OCI-M2 (cell line): Measurements from ENCODE around the gene RASA3.
"Not testable (repeated sequence)": the region's sequence is repeated elsewhere in the genome, so short reads cannot be mapped to it uniquely, and the experiment has no call there.

Experiments
- DNase-seq: peaks from one replicate; lab custom pipeline; 2025; ENCODE audit not compliant: unreplicated experiment; lab: John Stamatoyannopoulos, UW

Gene RASA3

GRCh38 chr13:113995051-113995601 is 137.3 kb downstream of the RASA3 start:
- DNase-seq, result no peak

- DNase-seq, result no peak
Measured at GRCh38 chr13:113992276-113993005, 140.0 kb downstream of the RASA3 start.

- no peak for DNase-seq
Measured at GRCh38 chr13:113991676-113992179, 140.7 kb downstream of the RASA3 start.

GRCh38 chr13:113991191-113991669 is 141.2 kb downstream of the RASA3 start:
- no peak for DNase-seq

- no peak for DNase-seq
Measured at GRCh38 chr13:113990321-113990837, 142.0 kb downstream of the RASA3 start.

- no peak for DNase-seq
Measured at GRCh38 chr13:113989585-113990300, 142.7 kb downstream of the RASA3 start.

- DNase-seq, result not testable (repeated sequence)
Measured at GRCh38 chr13:113988859-113989258, 143.6 kb downstream of the RASA3 start.

- no peak for DNase-seq
Measured at GRCh38 chr13:113982296-113982661, 150.1 kb downstream of the RASA3 start.

- DNase-seq, result no peak
Measured at GRCh38 chr13:113981611-113982295, 150.7 kb downstream of the RASA3 start.

GRCh38 chr13:113981194-113981605 is 151.2 kb downstream of the RASA3 start:
- no peak for DNase-seq

GRCh38 chr13:113980489-113981064 is 151.8 kb downstream of the RASA3 start:
- no peak for DNase-seq

GRCh38 chr13:113979791-113980471 is 152.5 kb downstream of the RASA3 start:
- DNase-seq, result no peak

- DNase-seq, result no peak
Measured at GRCh38 chr13:113978741-113979481, 153.5 kb downstream of the RASA3 start.

GRCh38 chr13:113977976-113978375 is 154.4 kb downstream of the RASA3 start:
- DNase-seq, result no peak

GRCh38 chr13:113976711-113977684 is 155.4 kb downstream of the RASA3 start:
- DNase-seq, result no peak

- no peak for DNase-seq
Measured at GRCh38 chr13:113975416-113975815, 157.0 kb downstream of the RASA3 start.

GRCh38 chr13:113974304-113975281 is 157.8 kb downstream of the RASA3 start:
- no peak for DNase-seq
